H9 (cell line): Measurements from ENCODE around the gene MROH2A. TPM values are rescaled to one million over a fixed set of nuclear protein-coding genes. Genes with fewer than 3 reads are reported as not detected.

Source experiments
- DNase-seq: peaks from one replicate; pipeline ENCODE4 v3.0.0-alpha.2; 2017
- H2AFZ ChIP-seq: one replicate; pipeline ENCODE4 v1.6.1; 2013; ENCODE audit warnings: mild to moderate bottlenecking, low read length, control low read depth, moderate library complexity
- H2AK5ac ChIP-seq: 2 replicates; pipeline ENCODE4 v1.6.1; 2013; ENCODE audit warnings: low read length, control low read depth, mixed read lengths; ENCODE audit not compliant: insufficient read length
- H2BK120ac ChIP-seq: one replicate; pipeline ENCODE4 v1.6.1; 2013; ENCODE audit warnings: low read depth, mild to moderate bottlenecking, low read length, control low read depth, inconsistent platforms; ENCODE audit not compliant: poor library complexity, severe bottlenecking
- H2BK12ac ChIP-seq: 2 replicates; pipeline ENCODE4 v1.6.1; 2013; ENCODE audit warnings: low read length, control low read depth, mixed read lengths, low read depth; ENCODE audit not compliant: insufficient read length
- H2BK15ac ChIP-seq: 2 replicates; pipeline ENCODE4 v1.6.1; 2013; ENCODE audit warnings: low read depth, low read length, control low read depth
- H2BK20ac ChIP-seq: one replicate; pipeline ENCODE4 v1.6.1; 2013; ENCODE audit warnings: low read depth, mild to moderate bottlenecking, low read length, control low read depth, inconsistent platforms; ENCODE audit not compliant: poor library complexity, severe bottlenecking
- H2BK5ac ChIP-seq: 2 replicates; pipeline ENCODE4 v1.6.1; 2013; ENCODE audit warnings: low read length, control low read depth, mixed read lengths; ENCODE audit not compliant: insufficient read length
- H3K14ac ChIP-seq: 2 replicates; pipeline ENCODE4 v1.6.1; 2013; ENCODE audit warnings: low read length, control low read depth; ENCODE audit not compliant: insufficient read depth
- H3K18ac ChIP-seq: 2 replicates; pipeline ENCODE4 v1.6.1; 2013; ENCODE audit warnings: low read depth, mild to moderate bottlenecking, mixed read lengths, low read length, control low read depth; ENCODE audit not compliant: insufficient read length
- H3K23ac ChIP-seq: 2 replicates; pipeline ENCODE4 v1.6.1; 2013; ENCODE audit warnings: low read length, control low read depth, mixed read lengths, low read depth; ENCODE audit not compliant: insufficient read length
- H3K23me2 ChIP-seq: 2 replicates; pipeline ENCODE4 v1.6.1; 2013; ENCODE audit warnings: low read depth, mild to moderate bottlenecking, mixed read lengths, low read length, control low read depth; ENCODE audit not compliant: insufficient read length, poor library complexity, severe bottlenecking
- H3K27ac ChIP-seq: 2 replicates; pipeline ENCODE4 v1.5.1; 2013; ENCODE audit warnings: low read length, control low read depth, mixed read lengths, low read depth; ENCODE audit not compliant: insufficient read length
- H3K27me3 ChIP-seq: 2 replicates; pipeline ENCODE4 v1.6.1; 2013; ENCODE audit warnings: low read length, control low read depth, inconsistent platforms; ENCODE audit not compliant: insufficient read depth
- H3K4ac ChIP-seq: 2 replicates; pipeline ENCODE4 v1.6.1; 2013; ENCODE audit warnings: low read depth, mild to moderate bottlenecking, control low read depth, inconsistent platforms, low read length, moderate library complexity
- H3K4me1 ChIP-seq: 2 replicates; pipeline ENCODE4 v1.6.1; 2013; ENCODE audit warnings: low read length, control low read depth, inconsistent platforms; ENCODE audit not compliant: insufficient read depth
- H3K4me2 ChIP-seq: 2 replicates; pipeline ENCODE4 v1.6.1; 2013; ENCODE audit warnings: low read length, control low read depth, mixed read lengths; ENCODE audit not compliant: insufficient read length, insufficient read depth
- H3K56ac ChIP-seq: 2 replicates; pipeline ENCODE4 v1.6.1; 2013; ENCODE audit warnings: low read depth, mild to moderate bottlenecking, mixed read lengths, low read length, control low read depth; ENCODE audit not compliant: insufficient read length
- H3K79me1 ChIP-seq: 2 replicates; pipeline ENCODE4 v1.6.1; 2013; ENCODE audit warnings: low read depth, mild to moderate bottlenecking, moderate library complexity, low read length, control low read depth, inconsistent platforms; ENCODE audit not compliant: insufficient read depth, poor library complexity, severe bottlenecking
- H3K79me2 ChIP-seq: 2 replicates; pipeline ENCODE4 v1.6.1; 2013; ENCODE audit warnings: low read length, control low read depth, inconsistent platforms; ENCODE audit not compliant: insufficient read depth
- H3K9ac ChIP-seq: 2 replicates; pipeline ENCODE4 v1.6.1; 2013; ENCODE audit warnings: low read length, control low read depth, mixed read lengths; ENCODE audit not compliant: insufficient read length; ENCODE audit errors: extremely low read depth
- H3K9me3 ChIP-seq: one replicate; pipeline ENCODE4 v1.6.1; 2013; ENCODE audit warnings: low read depth, low read length, inconsistent platforms; ENCODE audit not compliant: control insufficient read depth
- H3T11ph ChIP-seq: one replicate; pipeline ENCODE4 v1.6.1; 2013; ENCODE audit warnings: mild to moderate bottlenecking, low read length, control low read depth, inconsistent platforms
- H4K20me1 ChIP-seq: one replicate; pipeline ENCODE4 v1.6.1; 2013; ENCODE audit not compliant: control insufficient read depth, insufficient read length, insufficient read depth
- H4K5ac ChIP-seq: 2 replicates; pipeline ENCODE4 v1.6.1; 2013; ENCODE audit warnings: low read depth, mild to moderate bottlenecking, mixed read lengths, low read length, control low read depth; ENCODE audit not compliant: insufficient read length
- H4K8ac ChIP-seq: replicated peaks from 2 replicates; pipeline ENCODE4 v1.6.1; 2013; ENCODE audit warnings: low read length, control low read depth, mixed read lengths, low read depth; ENCODE audit not compliant: insufficient read length
- H4K91ac ChIP-seq: 2 replicates; pipeline ENCODE4 v1.6.1; 2013; ENCODE audit warnings: low read depth, mild to moderate bottlenecking, moderate library complexity, mixed read lengths, low read length, control low read depth; ENCODE audit not compliant: insufficient read length
- H3K27ac Mint-ChIP-seq, 3 experiments: 2 replicates in 2 of 3; 3 replicates in 1 of 3; pipeline ENCODE4 v1.8.0; 2020 to 2021; ENCODE audit warnings: mixed read lengths in 3 of 3, mild to moderate bottlenecking in 1 of 3, moderate library complexity in 1 of 3
- H3K27me3 Mint-ChIP-seq: 2 replicates; pipeline ENCODE4 v1.8.0; 2021; ENCODE audit warnings: low read depth, mild to moderate bottlenecking, moderate library complexity, mixed read lengths
- H3K36me3 Mint-ChIP-seq, 3 experiments: 2 replicates in 2 of 3; 3 replicates in 1 of 3; pipeline ENCODE4 v1.8.0; 2020 to 2021; ENCODE audit warnings: low read depth in 3 of 3, mixed read lengths in 3 of 3; ENCODE audit not compliant: insufficient read depth in 1 of 3
- H3K4me1 Mint-ChIP-seq, 2 experiments: 2 replicates each; pipeline ENCODE4 v1.8.0; 2020; ENCODE audit warnings: mixed read lengths in 2 of 2
- H3K4me3 Mint-ChIP-seq, 2 experiments: 2 replicates in 1 of 2; 3 replicates in 1 of 2; pipeline ENCODE4 v1.8.0; 2020 to 2021; ENCODE audit warnings: mild to moderate bottlenecking in 2 of 2, mixed read lengths in 2 of 2, moderate library complexity in 1 of 2
- H3K9me3 Mint-ChIP-seq, 2 experiments: 2 replicates in 1 of 2; 3 replicates in 1 of 2; pipeline ENCODE4 v1.8.0; 2020; ENCODE audit warnings: mild to moderate bottlenecking in 2 of 2, mixed read lengths in 2 of 2, moderate library complexity in 1 of 2
- WGBS: extraction: QIAGEN DNeasy Blood & Tissue Kit; methylation state at CpG from one replicate; pipeline ENCODE4 v1.1.7; 2013; ENCODE audit warnings: missing lambda C conversion rate, low lambda C conversion rate, mixed read lengths; ENCODE audit not compliant: insufficient read length; ENCODE audit errors: extremely low coverage; 5-methylcytosine and 5-hydroxymethylcytosine counted together
- total RNA-seq: library from RNA; stranded (reverse); gene quantifications from 2 replicates; pipeline ENCODE4 v1.2.1, GENCODE V29; 2021
- TF ChIP-seq, protein P1 (sequence below): fragments of 200-600 bp; sonication (generic); conservative IDR thresholded peaks from 3 replicates; pipeline ENCODE4 v1.8.0; 2021; ENCODE audit warnings: antibody characterized with exemption, mild to moderate bottlenecking

The MROH2A gene
- total RNA-seq, 1 experiment from 2014 or later, result not detected

DNA sequence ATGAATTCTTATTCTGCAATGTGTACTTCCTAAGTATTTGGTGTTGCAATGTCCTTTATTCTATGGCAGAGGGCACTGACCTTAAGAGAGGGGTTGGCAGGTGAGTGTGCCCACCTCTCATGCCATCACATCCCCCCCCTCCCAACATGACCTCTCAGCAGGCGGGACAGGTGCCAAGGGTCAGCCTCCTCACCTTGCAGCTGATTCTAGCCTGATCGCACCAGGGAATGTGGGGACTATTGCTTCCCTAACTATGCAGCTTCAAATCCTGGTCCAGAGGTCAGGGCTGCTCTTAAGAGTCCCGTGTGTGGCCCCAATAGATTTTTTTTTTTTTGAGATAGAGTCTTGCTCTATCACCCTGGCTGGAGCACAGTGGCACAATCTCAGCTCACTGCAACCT is 66.7 kb downstream of the MROH2A start:
- H3K4me1 Mint-ChIP-seq, result peaks cover 8 to 13% of the 10 kb centered on the region in 2 experiments
- no peaks in the 10 kb centered on the region for H3K27me3 Mint-ChIP-seq
- no CpG with 5 or more reads among the region's 3 CpGs for WGBS
- Histone ChIP-seq H3T11ph (no peak overlapping the region), H3K4ac (no peak overlapping the region), H2AK5ac (no peak overlapping the region), H2BK120ac (no peak overlapping the region), H4K91ac (no peak overlapping the region), H3K18ac (no peak overlapping the region), H3K9me3 (no peaks in the 10 kb centered on the region), H2AFZ (no peak overlapping the region), H3K23me2 (no peaks in the 10 kb centered on the region), H4K8ac (no peak overlapping the region), H3K4me2 (no peak overlapping the region), H4K20me1 (no peaks in the 10 kb centered on the region), H3K79me1 (peaks cover 5% of the 10 kb centered on the region), H3K27me3 (no peaks in the 10 kb centered on the region), H3K14ac (no peak overlapping the region), H3K23ac (no peak overlapping the region), H3K9ac (no peak overlapping the region), H4K5ac (no peak overlapping the region), H2BK15ac (no peak overlapping the region), H3K27ac (no peak overlapping the region), H3K4me1 (no peaks in the 10 kb centered on the region), H2BK5ac (no peak overlapping the region), H3K56ac (no peak overlapping the region), H3K79me2 (peaks cover 15% of the 10 kb centered on the region; the same call in 1 of the 2 replicates), H2BK20ac (no peak overlapping the region), H2BK12ac (no peak overlapping the region)
- H3K36me3 Mint-ChIP-seq, result peaks cover 85 to 100% (median 96%) of the 10 kb centered on the region in 3 experiments
- no peaks in the 10 kb centered on the region for H3K9me3 Mint-ChIP-seq
- DNase-seq, result no peak
- H3K4me3 Mint-ChIP-seq, result no peak overlapping the region
- TF ChIP-seq, protein P1, sequence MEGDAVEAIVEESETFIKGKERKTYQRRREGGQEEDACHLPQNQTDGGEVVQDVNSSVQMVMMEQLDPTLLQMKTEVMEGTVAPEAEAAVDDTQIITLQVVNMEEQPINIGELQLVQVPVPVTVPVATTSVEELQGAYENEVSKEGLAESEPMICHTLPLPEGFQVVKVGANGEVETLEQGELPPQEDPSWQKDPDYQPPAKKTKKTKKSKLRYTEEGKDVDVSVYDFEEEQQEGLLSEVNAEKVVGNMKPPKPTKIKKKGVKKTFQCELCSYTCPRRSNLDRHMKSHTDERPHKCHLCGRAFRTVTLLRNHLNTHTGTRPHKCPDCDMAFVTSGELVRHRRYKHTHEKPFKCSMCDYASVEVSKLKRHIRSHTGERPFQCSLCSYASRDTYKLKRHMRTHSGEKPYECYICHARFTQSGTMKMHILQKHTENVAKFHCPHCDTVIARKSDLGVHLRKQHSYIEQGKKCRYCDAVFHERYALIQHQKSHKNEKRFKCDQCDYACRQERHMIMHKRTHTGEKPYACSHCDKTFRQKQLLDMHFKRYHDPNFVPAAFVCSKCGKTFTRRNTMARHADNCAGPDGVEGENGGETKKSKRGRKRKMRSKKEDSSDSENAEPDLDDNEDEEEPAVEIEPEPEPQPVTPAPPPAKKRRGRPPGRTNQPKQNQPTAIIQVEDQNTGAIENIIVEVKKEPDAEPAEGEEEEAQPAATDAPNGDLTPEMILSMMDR, result no peak
- no peak overlapping the region for H3K27ac Mint-ChIP-seq
